Smooth muscle cell (in vitro differentiated cells): ENCODE measurements around the gene KRTAP10-7. TPM values are rescaled to one million over a fixed set of nuclear protein-coding genes. Genes with fewer than 3 reads are reported as not detected.

Experiments used
- DNase-seq: peaks from one replicate; lab custom pipeline; 2025; ENCODE audit not compliant: unreplicated experiment; lab: John Stamatoyannopoulos, UW
- H2AFZ ChIP-seq: fragments of 200-600 bp; sonication (generic); 2 replicates; pipeline ENCODE4 v1.6.0; 2016; ENCODE audit warnings: antibody characterized with exemption, low read depth, mild to moderate bottlenecking
- H3F3A ChIP-seq: fragments of 200-600 bp; sonication (generic); 2 replicates; pipeline ENCODE4 v1.6.0; 2017; ENCODE audit warnings: antibody characterized with exemption, low read depth
- H3K27ac ChIP-seq: fragments of 200-600 bp; sonication (generic); 2 replicates; pipeline ENCODE4 v1.5.1; 2016; ENCODE audit warnings: low read depth, mild to moderate bottlenecking
- H3K27me3 ChIP-seq: fragments of 200-600 bp; sonication (generic); 2 replicates; pipeline ENCODE4 v1.6.1; 2016; ENCODE audit warnings: low read depth, mild to moderate bottlenecking
- H3K36me3 ChIP-seq: fragments of 200-600 bp; sonication (generic); 2 replicates; pipeline ENCODE4 v1.5.1; 2016; ENCODE audit warnings: low read depth
- H3K4me1 ChIP-seq: fragments of 200-600 bp; sonication (generic); 2 replicates; pipeline ENCODE4 v1.5.1; 2016; ENCODE audit warnings: low read depth
- H3K4me2 ChIP-seq: fragments of 200-600 bp; sonication (generic); 2 replicates; pipeline ENCODE4 v1.6.0; 2016; ENCODE audit warnings: mild to moderate bottlenecking
- H3K4me3 ChIP-seq: fragments of 200-600 bp; sonication (generic); 2 replicates; pipeline ENCODE4 v1.5.1; 2016; ENCODE audit warnings: mild to moderate bottlenecking
- H3K79me2 ChIP-seq: fragments of 200-600 bp; sonication (generic); 2 replicates; pipeline ENCODE4 v1.6.0; 2016; ENCODE audit warnings: low read depth, mild to moderate bottlenecking
- H3K9ac ChIP-seq: fragments of 200-600 bp; sonication (generic); 2 replicates; pipeline ENCODE4 v1.6.0; 2016; ENCODE audit warnings: low read depth
- H3K9me3 ChIP-seq: fragments of 200-600 bp; sonication (generic); replicated peaks from 2 replicates; pipeline ENCODE4 v1.5.1; 2016; ENCODE audit warnings: low read depth
- H4K20me1 ChIP-seq: fragments of 200-600 bp; sonication (generic); 2 replicates; pipeline ENCODE4 v1.6.0; 2016; ENCODE audit warnings: low read depth
- CTCF ChIP-seq: fragments of 200-600 bp; sonication (generic); IDR thresholded peaks from 2 replicates; pipeline ENCODE4 v1.5.1; 2017; ENCODE audit warnings: borderline replicate concordance, mild to moderate bottlenecking, antibody characterized with exemption; ENCODE audit not compliant: insufficient read depth, poor library complexity, severe bottlenecking
- WGBS: methylation state at CpG from one replicate; pipeline ENCODE4 v1.1.7; 2016; ENCODE audit warnings: low lambda C conversion rate; 5-methylcytosine and 5-hydroxymethylcytosine counted together
- polyA plus RNA-seq: library from polyadenylated mRNA; unstranded; fragments of >200 nt; fragmentation: Nextera tagmentation; extraction: Ambion mirVana; gene quantifications from 2 replicates; pipeline ENCODE4 v1.2.1, GENCODE V29; 2016
- total RNA-seq: library from RNA; depleted of rRNA; stranded (reverse); fragments of >200 nt; gene quantifications from 2 replicates; pipeline ENCODE4 v1.2.3, GENCODE V29; 2014

The KRTAP10-7 gene
- total and polyA plus RNA-seq, 2 experiments from 2014 or later, result not detected

- Histone ChIP-seq H3K27ac (no peak overlapping the region), H3K27me3 (no peaks in the 10 kb centered on the region), H3K4me2 (no peak overlapping the region), H3K9me3 (no peaks in the 10 kb centered on the region), H3K4me3 (no peak overlapping the region), H3K4me1 (no peaks in the 10 kb centered on the region), H3K36me3 (no peaks in the 10 kb centered on the region), H3K79me2 (no peaks in the 10 kb centered on the region), H4K20me1 (no peaks in the 10 kb centered on the region), H3K9ac (no peak overlapping the region), H3F3A (no peaks in the 10 kb centered on the region), H2AFZ (no peak overlapping the region)
- DNase-seq, result no peak
- 60% methylated on average over 8 of the region's 8 CpGs for WGBS
- TF ChIP-seq CTCF, result no peak
Observed at GRCh38 chr21:44617071-44617501, 16.7 kb downstream of the KRTAP10-7 start.

GRCh38 chr21:44618504-44618903 is 18.1 kb downstream of the KRTAP10-7 start:
- 62% methylated on average over 4 of the region's 4 CpGs for WGBS
- DNase-seq, result no peak

GRCh38 chr21:44618909-44619308 is 18.5 kb downstream of the KRTAP10-7 start:
- Histone ChIP-seq H3F3A (no peaks in the 10 kb centered on the region), H3K4me3 (no peak overlapping the region), H3K27ac (no peak overlapping the region), H3K9me3 (no peaks in the 10 kb centered on the region), H3K79me2 (no peaks in the 10 kb centered on the region), H3K36me3 (no peaks in the 10 kb centered on the region), H3K4me2 (no peak overlapping the region), H3K9ac (no peak overlapping the region), H3K27me3 (no peaks in the 10 kb centered on the region), H4K20me1 (no peaks in the 10 kb centered on the region), H2AFZ (no peak overlapping the region), H3K4me1 (no peaks in the 10 kb centered on the region)
- WGBS, result 93% methylated on average over 3 of the region's 3 CpGs
- TF ChIP-seq CTCF, result no peak
- DNase-seq, result no peak

More at GRCh38 chr21:44618504-44618903, 18.1 kb downstream of the KRTAP10-7 start:
- no peak overlapping the region for H3K9ac ChIP-seq
- no peak overlapping the region for H3K4me3 ChIP-seq
- no peaks in the 10 kb centered on the region for H3K4me1 ChIP-seq
- H3K9me3 ChIP-seq, result no peaks in the 10 kb centered on the region
- no peak overlapping the region for H2AFZ ChIP-seq
- no peaks in the 10 kb centered on the region for H3K27me3 ChIP-seq
- no peaks in the 10 kb centered on the region for H4K20me1 ChIP-seq
- TF ChIP-seq CTCF, result no peak
- H3K4me2 ChIP-seq, result no peak overlapping the region
- H3F3A ChIP-seq, result no peaks in the 10 kb centered on the region
- no peaks in the 10 kb centered on the region for H3K79me2 ChIP-seq
- no peaks in the 10 kb centered on the region for H3K36me3 ChIP-seq
- H3K27ac ChIP-seq, result no peak overlapping the region

- no peak for TF ChIP-seq CTCF
- H3K79me2 ChIP-seq, result no peaks in the 10 kb centered on the region
- H3K36me3 ChIP-seq, result no peaks in the 10 kb centered on the region
- 87% methylated on average over 6 of the region's 6 CpGs for WGBS
- H3K27me3 ChIP-seq, result no peaks in the 10 kb centered on the region
- no peaks in the 10 kb centered on the region for H3F3A ChIP-seq
- H3K4me3 ChIP-seq, result no peak overlapping the region
- no peaks in the 10 kb centered on the region for H3K4me1 ChIP-seq
- H3K4me2 ChIP-seq, result no peak overlapping the region
- H4K20me1 ChIP-seq, result no peaks in the 10 kb centered on the region
- no peaks in the 10 kb centered on the region for H3K9me3 ChIP-seq
- H3K9ac ChIP-seq, result no peak overlapping the region
- no peak overlapping the region for H2AFZ ChIP-seq
- no peak overlapping the region for H3K27ac ChIP-seq
- DNase-seq, result no peak
Observed at GRCh38 chr21:44619886-44620285, 19.5 kb downstream of the KRTAP10-7 start.
